Stimulated activated naive CD8-positive, alpha-beta T cell treated with anti-CD3 and anti-CD28 coated beads, Interleukin-15, amount 100 ng/mL, for 72 hours (primary cell): ENCODE measurements around the gene RHOD.

Experiments
- ATAC-seq: fragments of 150-1000 bp; cut with Tn5 transposase; 2 replicates; pipeline ENCODE4 v1.10.0; 2021; ENCODE audit warnings: mild to moderate bottlenecking, moderate library complexity
- DNase-seq, 2 donors: peaks; one replicate each; pipeline ENCODE4 v3.0.0; 2021 to 2022
- H3K27ac Mint-ChIP-seq, 2 donors: one replicate each; pipeline ENCODE4 v1.8.0; 2022; ENCODE audit warnings: mild to moderate bottlenecking in 2 of 2, mixed read lengths in 2 of 2, moderate library complexity in 2 of 2
- H3K27me3 Mint-ChIP-seq: one replicate; pipeline ENCODE4 v1.8.0; 2022; ENCODE audit warnings: mixed read lengths
- H3K4me1 Mint-ChIP-seq: one replicate; pipeline ENCODE4 v1.8.0; 2022; ENCODE audit warnings: mild to moderate bottlenecking, mixed read lengths
- H3K4me3 Mint-ChIP-seq, 2 donors: one replicate each; pipeline ENCODE4 v1.8.0; 2022; ENCODE audit warnings: mild to moderate bottlenecking in 2 of 2, mixed read lengths in 2 of 2, moderate library complexity in 1 of 2
- H3K9me3 Mint-ChIP-seq, 2 donors: one replicate each; pipeline ENCODE4 v1.8.0; 2022; ENCODE audit warnings: mixed read lengths in 2 of 2

The RHOD gene

GRCh38 chr11:67071420-67072284 is 15.0 kb downstream of the RHOD start:
- Mint-ChIP-seq H3K27ac (no peak overlapping the region), H3K4me1 (peaks cover 7% of the 10 kb centered on the region), H3K4me3 (peak overlapping the region; percentile 58 to 74), H3K27me3 (peaks cover 24% of the 10 kb centered on the region), H3K9me3 (no peaks in the 10 kb centered on the region)
- DNase-seq (peak; percentile 72 to 77), ATAC-seq (peak; percentile 95)

GRCh38 chr11:67072295-67072694 is 15.6 kb downstream of the RHOD start:
- no peak for DNase-seq

GRCh38 chr11:67073908-67074307 is 17.3 kb downstream of the RHOD start:
- peaks cover 14% of the 10 kb centered on the region for H3K4me1 Mint-ChIP-seq
- ATAC-seq: no peak
- no peak overlapping the region for H3K4me3 Mint-ChIP-seq

More at GRCh38 chr11:67072295-67072694, 15.6 kb downstream of the RHOD start:
- H3K4me3 Mint-ChIP-seq: no peak overlapping the region
- ATAC-seq: no peak
- no peaks in the 10 kb centered on the region for H3K9me3 Mint-ChIP-seq
- no peak overlapping the region for H3K27ac Mint-ChIP-seq
- peaks cover 24% of the 10 kb centered on the region for H3K27me3 Mint-ChIP-seq
- H3K4me1 Mint-ChIP-seq: peaks cover 7% of the 10 kb centered on the region

GRCh38 chr11:67076202-67076601 is 19.6 kb downstream of the RHOD start:
- Mint-ChIP-seq H3K9me3 (no peaks in the 10 kb centered on the region), H3K4me3 (no peak overlapping the region), H3K4me1 (peaks cover 20% of the 10 kb centered on the region), H3K27ac (no peak overlapping the region), H3K27me3 (peaks cover 13% of the 10 kb centered on the region)
- ATAC-seq (no peak), DNase-seq (no peak)

More at GRCh38 chr11:67073908-67074307, 17.3 kb downstream of the RHOD start:
- H3K27ac Mint-ChIP-seq: no peak overlapping the region
- no peaks in the 10 kb centered on the region for H3K9me3 Mint-ChIP-seq
- no peak for DNase-seq
- peaks cover 24% of the 10 kb centered on the region for H3K27me3 Mint-ChIP-seq

- ATAC-seq: peak; percentile 51
- Mint-ChIP-seq H3K9me3 (no peaks in the 10 kb centered on the region), H3K4me3 (no peak overlapping the region), H3K4me1 (peaks cover 27% of the 10 kb centered on the region), H3K27me3 (peaks cover 25% of the 10 kb centered on the region), H3K27ac (peak overlapping the region in 1 of 2 donors; percentile 49)
- DNase-seq: no peak
Observed at GRCh38 chr11:67079065-67079705, 22.5 kb downstream of the RHOD start.

GRCh38 chr11:67082071-67082791 is 25.6 kb downstream of the RHOD start:
- ATAC-seq: peak; percentile 6
- Mint-ChIP-seq H3K27me3 (peaks cover 17% of the 10 kb centered on the region), H3K9me3 (no peaks in the 10 kb centered on the region), H3K4me1 (peaks cover 27% of the 10 kb centered on the region), H3K4me3 (peak overlapping the region; percentile 70 to 79), H3K27ac (peak overlapping the region in 1 of 2 donors; percentile 19)
- peak in 1 of 2 donors; percentile 18 for DNase-seq

- Mint-ChIP-seq H3K27me3 (peaks cover 17% of the 10 kb centered on the region), H3K9me3 (no peaks in the 10 kb centered on the region), H3K27ac (no peak overlapping the region), H3K4me3 (no peak overlapping the region), H3K4me1 (peaks cover 20% of the 10 kb centered on the region)
- DNase-seq (no peak), ATAC-seq (no peak)
Observed at GRCh38 chr11:67083786-67084366, 27.2 kb downstream of the RHOD start.

GRCh38 chr11:67085617-67086016 is 29.0 kb downstream of the RHOD start:
- H3K9me3 Mint-ChIP-seq: no peaks in the 10 kb centered on the region
- peaks cover 17% of the 10 kb centered on the region for H3K27me3 Mint-ChIP-seq
- no peak for ATAC-seq
- H3K4me1 Mint-ChIP-seq: peaks cover 14% of the 10 kb centered on the region
- no peak overlapping the region for H3K27ac Mint-ChIP-seq
- no peak overlapping the region for H3K4me3 Mint-ChIP-seq
- no peak for DNase-seq

GRCh38 chr11:67090717-67091116 is 34.1 kb downstream of the RHOD start:
- Mint-ChIP-seq H3K9me3 (no peaks in the 10 kb centered on the region), H3K4me3 (no peak overlapping the region), H3K4me1 (no peaks in the 10 kb centered on the region), H3K27ac (no peak overlapping the region), H3K27me3 (no peaks in the 10 kb centered on the region)
- no peak for DNase-seq
- no peak for ATAC-seq

- H3K4me1 Mint-ChIP-seq: peaks cover 10% of the 10 kb centered on the region
- no peaks in the 10 kb centered on the region for H3K9me3 Mint-ChIP-seq
- H3K4me3 Mint-ChIP-seq: no peak overlapping the region
- H3K27me3 Mint-ChIP-seq: no peaks in the 10 kb centered on the region
- H3K27ac Mint-ChIP-seq: no peak overlapping the region
- ATAC-seq (no peak), DNase-seq (no peak)
Observed at GRCh38 chr11:67095214-67095507, 38.5 kb downstream of the RHOD start.

GRCh38 chr11:67098799-67099429 is 42.3 kb downstream of the RHOD start:
- ATAC-seq (no peak), DNase-seq (no peak)
- H3K27ac Mint-ChIP-seq: peak overlapping the region in 1 of 2 donors; percentile 59
- no peak overlapping the region for H3K4me3 Mint-ChIP-seq
- H3K27me3 Mint-ChIP-seq: no peaks in the 10 kb centered on the region
- H3K9me3 Mint-ChIP-seq: no peaks in the 10 kb centered on the region
- H3K4me1 Mint-ChIP-seq: peaks cover 28% of the 10 kb centered on the region

- Mint-ChIP-seq H3K4me3 (peak overlapping the region in 1 of 2 donors; percentile 37), H3K9me3 (no peaks in the 10 kb centered on the region)
Observed at GRCh38 chr11:67099831-67100324, 43.2 kb downstream of the RHOD start.

GRCh38 chr11:67102664-67103063 is 46.0 kb downstream of the RHOD start:
- no peak for DNase-seq
- H3K9me3 Mint-ChIP-seq: no peaks in the 10 kb centered on the region
- no peak overlapping the region for H3K4me3 Mint-ChIP-seq
- no peaks in the 10 kb centered on the region for H3K27me3 Mint-ChIP-seq
- no peak overlapping the region for H3K27ac Mint-ChIP-seq
- ATAC-seq: no peak
- H3K4me1 Mint-ChIP-seq: peaks cover 39% of the 10 kb centered on the region

More at GRCh38 chr11:67099831-67100324, 43.2 kb downstream of the RHOD start:
- DNase-seq: peak in 1 of 2 donors; percentile 16
- Mint-ChIP-seq H3K27ac (peak overlapping the region; percentile 82 to 84), H3K4me1 (peaks cover 38% of the 10 kb centered on the region), H3K27me3 (no peaks in the 10 kb centered on the region)
- ATAC-seq: peak; percentile 66

GRCh38 chr11:67105964-67106363 is 49.3 kb downstream of the RHOD start:
- H3K9me3 Mint-ChIP-seq: no peaks in the 10 kb centered on the region
- H3K27ac Mint-ChIP-seq: no peak overlapping the region
- H3K27me3 Mint-ChIP-seq: no peaks in the 10 kb centered on the region
- ATAC-seq (no peak), DNase-seq (no peak)
- no peak overlapping the region for H3K4me3 Mint-ChIP-seq
- H3K4me1 Mint-ChIP-seq: peaks cover 24% of the 10 kb centered on the region

GRCh38 chr11:67111261-67111660 is 54.6 kb downstream of the RHOD start:
- Mint-ChIP-seq H3K27ac (no peak overlapping the region), H3K4me3 (no peak overlapping the region), H3K9me3 (no peaks in the 10 kb centered on the region), H3K27me3 (no peaks in the 10 kb centered on the region), H3K4me1 (peaks cover 16% of the 10 kb centered on the region)
- ATAC-seq (no peak), DNase-seq (no peak)
